ENCODE results near the gene LGR6.
"Not testable (repeated sequence)": the region's sequence is repeated elsewhere in the genome, so short reads cannot be mapped to it uniquely, and the experiment has no call there.

The LGR6 gene

DNA sequence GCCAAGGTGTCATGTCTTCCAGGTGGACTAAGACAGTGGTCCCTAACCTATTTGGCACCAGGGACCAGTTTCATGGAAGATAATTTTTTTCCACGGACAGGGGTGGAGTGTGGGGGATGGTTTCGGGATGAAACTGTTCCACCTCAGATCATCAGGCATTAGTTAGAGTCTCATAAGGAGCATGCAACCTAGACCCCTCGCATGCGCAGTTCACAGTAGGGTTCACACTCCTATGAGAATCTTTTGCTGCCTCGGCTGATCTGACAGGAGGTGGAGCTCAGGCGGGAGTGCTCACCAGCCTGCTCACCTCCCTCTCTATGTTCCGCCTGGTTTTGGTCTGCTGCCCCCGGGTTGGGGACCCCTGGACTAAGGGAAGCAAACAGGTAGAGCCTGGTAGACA, 30.9 kb downstream of the LGR6 start:
- no peak for DNase-seq

DNA sequence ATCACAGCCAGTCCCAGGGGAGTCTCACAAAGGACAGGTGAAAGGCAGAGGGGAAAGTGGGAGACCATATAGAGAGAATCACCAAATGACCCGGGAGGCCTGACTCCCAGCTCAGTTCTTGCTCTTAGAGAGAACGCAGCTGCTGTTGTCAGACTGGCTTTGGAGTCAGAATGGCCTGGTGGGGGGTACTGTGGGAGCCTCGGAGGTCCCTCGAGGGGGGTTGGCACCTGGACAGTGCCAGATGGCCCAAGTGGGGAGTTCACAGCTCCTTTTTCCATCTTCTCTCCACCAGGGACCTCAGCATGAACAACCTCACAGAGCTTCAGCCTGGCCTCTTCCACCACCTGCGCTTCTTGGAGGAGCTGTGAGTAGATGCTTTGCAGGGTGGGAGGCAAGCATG, 31.5 kb downstream of the LGR6 start:
- DNase-seq, result no peak

DNA sequence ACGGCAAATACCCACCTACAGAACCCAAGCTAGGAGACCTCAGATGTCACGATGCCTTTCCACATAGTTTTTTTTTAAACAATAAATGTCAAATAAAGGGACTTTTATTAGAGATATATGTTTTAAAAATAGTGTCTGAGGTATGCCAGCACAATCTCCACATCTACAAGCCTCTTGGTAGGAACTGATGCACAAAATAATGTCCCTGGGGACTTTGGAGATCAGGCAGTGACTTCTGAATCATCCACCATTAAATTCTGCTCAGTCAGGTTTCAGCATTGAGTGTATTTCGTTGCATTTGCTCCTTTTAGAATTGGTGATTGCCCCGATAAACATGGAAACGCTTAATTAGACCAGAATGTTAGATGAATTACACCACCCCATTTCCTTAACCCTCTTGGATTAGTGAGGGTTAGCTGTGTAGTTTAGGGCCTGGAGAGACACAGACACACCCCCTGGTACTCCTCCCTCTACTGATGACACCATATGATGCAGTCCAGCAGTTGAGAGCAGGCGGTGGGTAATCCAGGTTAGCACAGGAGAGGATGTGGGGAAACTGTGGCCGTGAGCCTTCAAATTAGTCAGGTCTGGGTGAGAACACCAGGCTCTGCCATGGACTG, 33.6 kb downstream of the LGR6 start:
- DNase-seq, result no peak

DNA sequence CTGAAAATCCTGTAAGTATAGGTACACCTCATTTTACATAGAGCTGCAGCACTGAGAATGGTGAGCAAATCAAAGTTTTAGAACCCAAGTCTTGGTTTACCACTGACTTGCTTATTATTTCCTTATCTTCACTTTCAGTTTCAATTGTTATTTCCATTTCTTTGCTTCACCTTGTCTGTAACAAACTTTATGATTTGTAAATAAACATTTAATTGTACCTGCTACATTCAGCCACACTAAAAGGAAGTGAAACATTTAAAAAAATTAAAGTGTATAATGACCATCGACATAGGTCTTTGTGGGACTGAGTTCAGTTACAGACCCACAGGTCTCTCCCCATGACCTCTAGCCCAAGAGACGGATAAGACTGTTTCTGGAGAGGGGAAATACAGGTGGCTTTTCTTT, 34.4 kb downstream of the LGR6 start:
- DNase-seq, result no peak

DNA sequence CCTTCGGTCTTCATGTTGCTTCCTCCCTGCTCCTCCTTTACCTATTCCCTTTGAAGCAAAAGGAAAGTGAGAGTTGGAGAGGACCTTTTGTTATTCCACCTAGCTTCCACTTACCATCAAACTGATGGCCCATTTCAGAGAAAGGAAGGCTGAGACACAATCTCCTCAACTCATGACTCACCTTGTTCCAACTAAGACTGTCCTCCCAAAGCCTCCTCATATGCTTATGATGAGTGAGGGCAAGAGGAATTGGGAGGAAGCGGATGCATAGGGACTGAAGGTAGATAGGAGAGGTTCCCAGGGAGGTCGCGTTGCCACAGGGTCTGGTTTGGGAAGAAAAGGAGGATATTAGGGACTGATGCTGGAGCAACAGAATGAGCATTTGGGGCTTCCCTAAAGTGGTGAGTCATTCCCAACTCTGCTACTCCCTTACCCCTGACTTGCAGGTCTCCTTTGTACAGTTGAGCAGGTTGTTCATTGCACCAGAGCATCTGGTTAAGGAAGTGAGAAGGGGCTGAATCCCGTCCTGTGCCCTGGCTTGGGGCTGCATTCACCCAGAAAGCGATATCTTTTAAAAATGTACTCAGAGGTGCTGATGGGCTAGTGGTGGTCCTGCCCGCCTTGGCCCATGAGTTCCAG, 35.0 kb downstream of the LGR6 start:
- peak; percentile 9 for DNase-seq

DNA sequence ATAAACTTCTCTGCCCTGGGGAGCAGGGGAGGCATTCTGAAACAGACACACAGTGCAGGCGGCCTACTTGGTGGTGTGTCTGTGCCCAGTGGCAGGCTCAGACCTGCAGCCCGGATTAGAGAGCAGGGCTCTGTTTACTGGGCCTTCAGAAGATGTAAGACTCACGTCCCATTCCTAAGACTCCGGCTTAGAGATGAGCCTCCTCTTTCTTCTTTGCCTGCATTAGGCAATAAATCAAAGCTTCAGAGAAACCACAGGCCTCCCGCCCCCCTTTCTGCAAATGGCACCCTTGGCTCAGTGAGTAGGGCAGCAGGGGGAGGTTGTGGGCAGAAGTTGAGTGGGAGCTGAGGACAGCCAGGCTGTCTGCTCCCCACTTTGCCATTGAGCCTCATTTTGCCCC, 35.8 kb downstream of the LGR6 start:
- no peak for DNase-seq

DNA sequence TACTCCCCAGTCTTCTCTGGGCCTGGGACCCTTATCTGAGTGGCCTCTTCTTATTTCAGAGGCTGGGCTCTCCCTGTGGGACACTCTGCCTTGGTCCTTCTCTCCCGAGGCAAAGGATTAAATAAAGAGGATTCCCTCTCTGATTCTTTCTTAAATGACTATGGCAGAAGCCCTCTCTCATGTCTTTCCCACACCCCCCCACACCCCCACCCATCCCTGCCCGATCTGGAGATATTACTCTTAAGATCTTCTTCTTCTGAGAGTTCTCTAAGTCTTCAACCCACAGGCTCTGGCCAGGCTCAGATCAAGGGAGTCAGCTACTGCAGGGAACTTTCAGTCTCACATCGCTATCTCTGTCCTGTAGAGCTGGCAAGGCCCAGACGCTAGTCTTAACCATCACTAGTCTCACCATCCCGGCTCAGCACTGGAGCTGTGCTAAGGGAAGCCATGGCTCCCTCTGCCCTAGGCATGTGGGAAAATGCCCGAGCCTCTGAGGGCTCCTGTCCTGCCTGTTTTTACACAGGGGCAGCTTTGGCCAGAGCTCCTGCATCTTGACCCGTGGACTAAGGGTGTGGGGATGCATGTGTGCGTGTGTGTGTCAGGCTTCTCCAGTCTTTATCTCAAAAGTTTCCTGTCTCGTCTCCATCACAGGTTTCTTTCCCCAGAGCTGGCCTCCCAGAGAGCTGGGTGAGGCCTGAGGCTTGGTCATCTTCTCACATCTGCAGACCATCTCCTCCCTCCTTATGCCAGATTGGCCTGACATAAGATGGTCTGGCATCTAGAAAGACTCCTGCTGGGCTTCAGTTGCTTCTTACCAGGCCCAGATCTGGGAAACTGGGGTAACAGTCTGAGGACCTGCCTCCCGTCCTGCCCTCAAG, 36.7 kb downstream of the LGR6 start:
- DNase-seq, result no peak

DNA sequence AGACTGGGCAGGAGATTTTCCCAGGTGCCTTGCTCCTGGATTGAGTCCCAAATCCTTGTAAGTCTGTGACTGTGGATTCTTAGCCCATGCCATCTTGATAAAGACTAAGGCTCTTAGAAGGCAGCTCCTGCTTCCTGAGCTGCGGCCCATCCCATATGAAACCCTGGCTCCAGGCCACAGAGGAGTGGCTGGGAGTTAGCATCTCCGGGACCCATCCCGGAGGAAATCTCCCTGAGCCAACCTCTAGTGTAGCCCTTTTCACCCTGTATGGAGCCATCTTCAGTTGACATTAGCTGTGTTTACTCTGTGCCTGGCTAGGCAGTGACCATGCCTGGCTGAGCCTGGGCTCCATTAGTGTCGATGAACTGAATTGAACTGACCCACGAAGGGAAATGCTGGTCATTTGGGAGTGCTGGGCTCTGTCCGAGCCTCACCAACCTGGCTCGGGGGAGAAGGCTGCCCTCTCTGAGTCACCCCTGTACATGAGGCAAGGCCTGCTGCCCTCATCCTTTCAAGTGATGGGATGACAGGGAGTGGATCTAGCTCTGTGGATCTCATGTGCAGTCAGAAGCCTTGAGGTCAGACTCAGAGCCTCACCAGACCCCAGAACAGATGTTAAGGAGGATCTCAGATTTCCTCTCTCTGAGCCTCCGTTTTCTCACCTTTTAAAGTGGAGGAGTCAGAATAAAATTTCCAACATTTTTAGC, 37.5 kb downstream of the LGR6 start:
- no peak for DNase-seq

DNA sequence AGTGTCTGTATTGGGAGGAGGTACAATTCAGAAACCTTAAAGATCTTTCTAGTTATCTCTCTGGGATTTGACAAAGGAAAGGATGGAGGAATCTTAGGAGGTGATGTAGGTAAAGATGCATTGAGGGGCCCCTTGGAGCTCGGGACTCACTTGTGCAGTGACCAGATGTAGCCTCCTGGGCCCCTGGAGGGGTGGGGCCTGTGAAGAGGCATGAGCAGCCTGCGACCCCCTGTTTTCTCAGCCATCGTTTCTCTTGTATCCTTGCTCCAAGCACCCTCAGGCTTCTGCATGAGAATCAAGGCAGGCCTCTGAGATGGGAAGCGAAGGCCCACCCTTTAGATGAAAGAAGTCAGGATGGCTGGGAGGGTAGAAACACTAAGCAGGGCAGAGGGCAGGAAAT, 39.6 kb downstream of the LGR6 start:
- DNase-seq, result no peak

DNA sequence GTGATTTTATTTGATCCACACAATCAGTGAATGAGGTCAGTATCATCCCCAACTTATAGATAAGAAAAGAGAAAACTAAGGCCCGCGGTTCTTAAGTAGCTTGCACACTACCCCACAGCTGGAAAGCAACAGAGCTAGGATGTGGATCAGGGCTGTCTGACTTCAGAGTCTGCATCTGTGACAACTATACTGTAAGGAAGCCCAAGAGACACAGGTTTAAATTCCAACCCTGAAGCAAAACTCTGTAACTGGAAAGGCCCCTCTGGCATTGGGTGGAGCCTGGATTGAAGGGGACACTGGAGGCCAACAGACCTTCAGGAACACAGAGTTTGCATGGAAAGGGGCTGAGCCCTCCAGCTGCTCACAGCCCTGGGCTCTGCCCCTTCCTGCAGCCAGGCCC, 40.2 kb downstream of the LGR6 start:
- DNase-seq, result no peak

DNA sequence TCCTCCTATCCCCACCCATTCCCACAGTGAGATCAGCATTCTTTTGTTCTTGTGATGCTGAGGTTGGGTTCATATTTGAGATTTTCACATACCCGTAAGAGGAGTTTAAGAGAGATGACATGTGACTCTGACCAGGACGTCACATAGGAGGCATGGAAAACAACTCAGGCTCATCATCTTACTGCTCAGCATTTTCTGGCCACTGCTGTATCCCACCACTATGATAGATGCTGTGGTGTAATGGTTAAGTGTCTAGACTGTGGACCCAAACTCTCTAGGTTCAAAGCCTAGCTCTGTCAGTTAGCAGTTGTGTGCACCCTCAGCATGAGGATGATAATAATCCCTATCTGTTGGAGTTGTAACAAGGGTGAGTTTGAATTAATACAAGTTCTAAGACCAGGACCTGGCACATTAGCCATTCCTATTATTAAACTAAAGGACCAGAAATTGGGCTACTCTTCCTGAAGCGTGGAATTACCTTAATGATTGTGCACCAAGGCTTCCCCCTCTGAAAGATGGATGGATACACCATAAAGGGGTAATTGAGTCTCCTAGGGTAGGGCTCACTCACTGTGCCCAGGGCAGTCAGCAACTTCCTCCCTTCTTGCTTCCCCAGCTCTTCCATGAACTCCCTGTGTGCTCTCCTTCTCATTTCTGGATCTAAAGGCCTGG, 40.9 kb downstream of the LGR6 start:
- no peak for DNase-seq

DNA sequence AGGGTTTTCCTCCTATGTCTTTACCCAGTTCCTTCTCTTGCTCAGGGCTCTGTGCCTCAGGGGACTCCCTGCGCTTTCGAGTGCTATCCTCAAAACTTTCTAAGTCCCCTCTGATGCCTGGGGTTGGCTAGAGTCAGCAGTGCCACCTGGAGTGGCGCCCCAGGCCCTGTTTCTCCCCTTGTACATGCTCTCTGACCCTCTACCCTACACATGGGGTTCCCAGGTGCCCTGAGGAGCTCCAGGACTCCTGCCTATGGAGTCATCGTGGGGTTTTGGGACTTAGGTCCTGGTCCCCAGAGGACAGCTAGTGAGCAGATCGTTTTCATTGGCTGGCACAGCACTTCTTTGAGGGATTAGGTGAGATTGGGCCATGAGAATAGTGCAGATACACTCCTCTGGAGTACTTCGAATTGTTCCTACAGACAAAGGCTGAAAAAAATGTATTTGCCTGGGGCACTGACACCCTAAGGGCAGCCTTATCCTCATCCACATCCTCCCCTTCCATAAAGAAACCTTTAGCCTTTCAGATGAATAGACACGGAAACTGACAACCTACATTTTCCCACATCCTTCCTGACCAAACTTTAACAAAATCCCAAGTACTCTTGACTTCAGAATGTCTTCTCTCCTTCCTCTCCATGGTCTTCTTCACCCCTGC, 41.5 kb downstream of the LGR6 start:
- DNase-seq, result no peak

DNA sequence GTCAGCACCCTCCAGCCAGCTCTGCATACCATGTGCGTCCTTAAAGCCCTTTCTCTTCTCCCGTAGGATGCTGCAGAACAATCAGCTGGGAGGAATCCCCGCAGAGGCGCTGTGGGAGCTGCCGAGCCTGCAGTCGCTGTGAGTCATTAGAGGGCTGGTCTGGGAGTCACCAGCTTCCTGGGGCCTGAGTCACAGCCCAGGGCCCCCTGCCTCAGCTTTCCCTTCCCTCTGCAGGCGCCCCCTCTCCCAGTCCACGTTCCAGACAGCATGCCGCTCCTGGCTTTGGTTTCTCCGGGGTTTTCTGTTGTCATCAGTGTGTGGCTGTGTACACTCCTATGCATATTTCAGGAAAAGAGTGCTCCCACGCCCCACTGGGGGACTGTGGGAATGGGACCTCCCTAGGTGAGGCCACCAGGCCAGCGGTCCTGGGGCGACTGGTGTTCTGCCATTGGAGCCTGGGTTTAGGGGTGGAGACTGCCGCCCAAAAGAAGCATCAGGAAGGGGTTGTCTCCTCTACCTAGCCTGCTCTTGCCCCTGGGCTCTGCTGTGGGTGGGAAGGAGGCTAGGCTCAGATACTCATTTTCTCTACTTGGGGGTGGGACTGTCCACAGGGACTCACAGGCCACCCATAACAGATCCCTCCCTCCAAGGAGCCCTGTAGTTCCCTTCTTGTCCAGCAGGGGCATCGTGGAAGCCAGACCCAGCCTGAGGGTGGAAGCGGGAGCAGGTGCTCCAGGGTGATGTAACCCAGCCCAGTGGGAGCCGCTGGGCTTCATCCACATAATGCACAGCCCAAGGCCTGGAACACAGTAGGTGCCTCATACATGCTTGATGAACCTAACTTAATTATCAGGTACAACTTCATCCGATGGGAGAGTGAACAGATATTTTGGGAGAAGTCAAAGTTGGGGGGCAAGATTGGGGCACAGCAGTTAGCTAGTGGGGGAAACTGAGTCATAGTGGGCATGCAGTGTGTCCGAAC, 42.5 kb downstream of the LGR6 start:
- DNase-seq, result peak; percentile 84

DNA sequence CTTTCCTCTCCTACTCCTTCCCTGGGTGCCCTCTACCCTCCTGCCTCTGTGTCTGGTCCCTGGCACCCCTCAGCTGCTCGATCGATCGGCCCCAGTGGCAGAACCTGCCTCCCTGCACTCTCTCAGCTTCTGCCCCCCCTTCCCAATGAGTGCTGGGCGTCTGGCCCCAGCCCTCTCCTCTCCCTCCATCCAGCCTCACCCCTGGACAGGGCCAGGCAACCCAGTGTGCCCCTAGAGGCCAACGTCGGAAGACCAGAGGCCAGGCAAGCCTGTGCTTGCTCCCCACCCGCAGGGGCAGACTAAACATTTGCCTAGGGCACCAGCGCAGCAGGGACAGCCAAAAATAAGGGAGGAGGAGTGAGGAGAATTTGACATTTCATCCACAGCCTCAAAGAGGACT, 43.5 kb downstream of the LGR6 start:
- DNase-seq, result peak; percentile 49

DNA sequence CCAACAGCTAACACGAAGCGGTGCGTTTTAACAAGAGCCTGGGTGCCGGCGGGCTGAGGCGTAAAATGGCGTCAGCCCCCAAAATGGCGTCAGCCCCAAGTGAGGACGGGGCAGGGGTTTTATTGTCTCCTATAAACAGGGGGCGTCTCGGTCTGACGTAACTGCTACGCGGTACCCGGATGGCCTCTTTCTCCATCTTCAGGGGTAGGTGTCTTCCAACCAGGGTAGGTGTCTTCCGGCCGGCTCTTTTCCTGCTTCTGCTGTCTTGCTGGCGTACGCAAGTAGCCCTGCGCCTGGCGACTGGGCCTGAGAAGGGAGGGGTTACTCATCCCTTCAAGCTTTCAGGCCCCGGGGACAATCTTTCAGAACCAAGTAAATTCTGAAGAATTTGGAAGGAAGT, 45.3 kb downstream of the LGR6 start:
- no peak for DNase-seq

DNA sequence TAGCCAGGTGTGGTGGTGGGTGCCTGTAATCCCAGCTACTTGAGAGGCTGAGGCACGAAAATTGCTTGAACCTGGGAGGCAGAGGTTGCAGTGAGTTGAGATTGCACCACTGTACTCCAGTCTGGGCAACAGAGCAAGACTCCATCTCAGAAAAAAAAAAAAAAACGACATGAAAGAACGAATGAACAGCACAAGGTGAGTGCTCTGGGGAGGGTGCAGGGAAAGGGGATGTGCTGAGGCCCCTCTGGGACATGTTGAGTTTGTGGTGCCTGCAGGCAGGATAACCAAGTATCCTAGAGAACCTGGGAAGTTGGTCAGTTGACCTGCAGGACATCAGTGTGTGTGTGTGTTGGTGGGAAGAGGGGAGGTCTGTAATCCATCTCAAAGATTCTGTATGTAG, 46.6 kb downstream of the LGR6 start:
- not testable (repeated sequence) for DNase-seq

DNA sequence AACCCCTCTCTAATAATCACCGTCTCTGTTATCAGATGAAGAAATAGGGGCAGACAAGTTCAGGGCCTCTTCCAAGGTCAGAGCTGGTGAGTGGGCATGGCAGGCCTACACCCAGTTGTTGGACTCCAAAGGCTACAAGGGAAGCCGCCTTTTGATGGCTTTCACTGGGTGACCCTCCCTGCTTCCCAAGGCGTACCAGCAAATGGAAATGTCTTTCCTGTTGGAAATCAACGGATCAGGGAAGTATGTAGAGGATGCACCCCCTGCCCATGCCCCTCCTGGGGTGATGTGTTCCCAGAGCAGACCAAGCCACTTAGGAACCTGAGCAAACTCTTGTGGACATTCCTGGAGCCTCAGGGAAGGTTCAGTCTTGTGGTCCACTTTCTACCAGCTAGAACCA, 47.4 kb downstream of the LGR6 start:
- DNase-seq, result no peak

DNA sequence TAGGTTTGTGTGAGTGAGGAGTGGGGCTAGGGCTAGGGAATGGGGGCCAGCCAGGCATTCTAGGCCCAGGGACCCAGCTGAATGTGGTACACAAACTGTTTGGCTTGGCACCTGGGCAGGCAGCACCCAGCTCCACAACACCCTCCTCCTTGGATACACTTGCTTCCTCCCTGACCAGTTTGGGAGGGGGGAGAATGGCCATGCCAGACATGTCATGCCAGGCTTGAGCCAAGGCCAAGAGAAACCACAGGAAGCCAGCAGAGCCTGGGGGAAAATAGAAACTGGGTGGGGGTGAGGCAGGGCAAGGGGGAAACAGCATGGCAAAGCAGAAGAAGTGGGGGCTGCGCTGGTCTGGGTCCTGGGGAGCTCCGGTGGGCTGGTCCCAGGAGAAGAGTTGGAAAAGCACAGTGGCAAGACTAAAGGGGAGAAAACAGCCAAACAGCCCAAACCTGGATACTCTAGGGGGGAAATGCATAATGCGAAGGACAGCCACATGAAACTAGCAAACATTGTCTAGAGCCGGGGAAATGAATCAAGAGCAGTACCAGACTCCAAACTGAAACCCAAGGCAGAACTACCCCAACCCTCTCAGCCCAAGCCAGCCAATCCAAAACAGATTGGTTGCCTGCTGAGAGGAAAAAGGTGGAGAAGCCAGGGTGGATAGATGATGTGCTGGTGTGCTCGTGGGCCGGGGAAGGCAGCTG, 47.9 kb downstream of the LGR6 start:
- no peak for DNase-seq

DNA sequence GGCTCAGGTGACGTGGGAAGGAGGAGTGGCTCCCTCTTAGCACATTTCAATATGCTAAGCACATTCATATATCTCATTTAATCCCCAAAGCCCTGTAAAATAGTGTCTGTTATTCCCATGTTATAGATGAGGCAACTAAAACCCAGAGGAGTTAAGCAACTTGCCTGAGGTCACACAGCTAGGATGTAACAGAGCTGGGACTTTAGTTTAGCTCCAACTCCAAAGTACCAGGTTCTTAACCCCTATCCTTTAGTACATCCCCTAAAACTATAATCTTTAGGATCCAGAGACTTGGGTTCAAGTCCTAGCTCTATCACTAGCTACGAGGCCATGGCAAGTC, 48.5 kb downstream of the LGR6 start:
- DNase-seq, result no peak

DNA sequence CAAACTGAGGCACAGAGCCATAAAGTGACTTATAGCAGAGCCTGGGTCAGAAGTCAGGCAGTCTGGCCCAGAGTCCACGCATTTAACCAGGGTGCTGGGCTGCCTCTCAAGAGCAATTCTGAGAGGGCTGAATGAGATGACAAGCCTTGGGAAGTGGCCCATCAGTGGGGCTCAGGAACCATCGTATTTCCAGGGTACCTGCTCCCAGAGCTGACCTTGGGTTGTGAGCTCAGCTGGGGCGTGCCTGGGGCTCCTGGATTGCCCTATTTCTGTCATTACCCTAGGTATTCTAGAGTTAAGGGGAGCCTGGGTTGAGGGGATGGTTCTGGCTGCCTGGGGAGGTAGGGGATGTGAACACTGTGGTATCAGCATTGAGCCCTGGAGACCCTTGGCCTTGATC, 49.4 kb downstream of the LGR6 start:
- DNase-seq, result no peak

DNA sequence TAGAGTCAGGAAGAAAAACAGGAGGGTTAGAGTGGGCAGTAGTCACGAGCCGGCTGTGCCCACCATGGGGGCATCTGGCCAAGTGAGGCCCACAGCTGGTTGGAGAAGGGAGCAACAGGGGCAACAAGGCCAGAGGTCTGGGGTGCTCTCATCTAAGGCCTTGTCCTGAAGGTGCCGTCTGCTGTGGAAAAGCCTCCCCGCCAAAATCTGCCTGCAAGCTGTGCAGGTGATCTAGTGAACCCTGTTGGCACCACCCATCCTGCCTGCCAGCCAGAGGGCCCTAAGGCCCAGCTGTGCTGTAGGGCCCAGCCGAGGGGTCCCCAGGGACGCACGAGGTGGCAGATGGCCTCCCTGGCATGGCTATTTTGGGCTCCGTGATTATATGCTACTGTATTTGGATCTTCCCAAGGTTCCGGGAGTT, 51.3 kb downstream of the LGR6 start:
- no peak for DNase-seq
